Thoracic aorta (tissue), 2 donors: ENCODE results near the gene CYS1. TPM values are rescaled to one million over a fixed set of nuclear protein-coding genes. Genes with fewer than 3 reads are reported as not detected.

ENCODE experiments used
- ATAC-seq: fragments of 150-250 bp; one replicate; pipeline ENCODE4 v1.8.0; 2017; ENCODE audit warnings: low read depth; ENCODE audit not compliant: insufficient number of reproducible peaks, low FRiP score
- DNase-seq: peaks from one replicate; pipeline ENCODE4 v3.0.0-alpha.2; 2020; ENCODE audit warnings: low spot score
- H3K27ac ChIP-seq, 2 donors: fragments of 200-600 bp; sonication (generic); 1 replicate in 1 of 2; 2 replicates in 1 of 2; pipeline ENCODE4 v1.5.1; 2016; ENCODE audit warnings: mild to moderate bottlenecking in 2 of 2, moderate library complexity in 2 of 2
- H3K27me3 ChIP-seq: fragments of 200-600 bp; sonication (generic); replicated peaks from 2 replicates; pipeline ENCODE4 v1.6.0; 2016; ENCODE audit warnings: mild to moderate bottlenecking; ENCODE audit not compliant: insufficient read depth
- H3K36me3 ChIP-seq: fragments of 200-600 bp; sonication (generic); one replicate; pipeline ENCODE4 v1.5.1; 2016
- H3K4me1 ChIP-seq, 2 donors: fragments of 200-600 bp; sonication (generic); 1 replicate in 1 of 2; 2 replicates in 1 of 2; pipeline versions ENCODE4 v1.5.1 to v1.6.0; 2016; ENCODE audit warnings: low read depth in 2 of 2, mild to moderate bottlenecking in 1 of 2; ENCODE audit not compliant: control insufficient read depth in 1 of 2
- H3K4me3 ChIP-seq: fragments of 200-600 bp; sonication (generic); 2 replicates; pipeline ENCODE4 v1.5.1; 2016; ENCODE audit warnings: mild to moderate bottlenecking
- H3K9me3 ChIP-seq: fragments of 200-600 bp; sonication (generic); 2 replicates; pipeline ENCODE4 v1.5.1; 2016
- total RNA-seq, 2 donors: library from RNA; depleted of rRNA; stranded (reverse); fragments of >200 nt; gene quantifications; one replicate each; pipeline versions ENCODE4 v1.1.0 to v1.2.3, GENCODE V29; 2016
- TF ChIP-seq, protein P1 (sequence below): fragments of 200-600 bp; sonication (generic); IDR thresholded peaks from one replicate; pipeline ENCODE4 v1.5.1; 2019; ENCODE audit warnings: antibody characterized with exemption

CYS1 gene
- total RNA-seq, 2 donors from 2014 or later = 13.5 to 26.9 TPM

DNA sequence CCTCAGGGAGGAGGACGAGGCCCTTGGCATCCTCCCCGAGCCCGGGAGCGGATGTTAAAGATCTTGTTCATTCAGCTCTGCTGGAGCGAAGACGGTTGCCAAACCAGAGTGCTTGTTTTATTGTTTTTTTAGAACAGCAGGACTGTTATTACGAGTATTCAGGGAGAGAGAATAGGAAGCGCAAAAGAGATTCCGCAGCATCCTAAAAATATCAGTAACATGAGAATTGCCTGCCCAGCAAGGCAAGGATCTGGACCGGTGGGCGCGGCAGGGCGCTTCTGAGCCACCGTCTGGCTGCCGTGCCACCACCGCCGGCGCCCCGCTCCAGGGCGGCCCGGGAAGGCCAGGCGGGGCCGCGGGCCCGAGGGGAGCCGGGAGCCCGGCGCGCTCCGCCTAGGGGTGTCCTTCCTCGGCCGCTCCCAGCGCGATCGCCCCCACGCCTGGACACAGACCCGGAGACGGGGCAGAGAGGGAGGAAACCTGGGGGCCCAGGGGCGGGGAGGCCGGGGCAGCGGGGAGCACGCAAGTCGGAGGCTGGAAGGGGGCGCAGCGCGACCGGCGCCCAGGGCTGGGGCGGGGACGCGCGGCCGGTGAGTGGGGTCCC, 843 bp downstream of the CYS1 start:
- Histone ChIP-seq H3K4me3 (peak overlapping the region; percentile 82), H3K9me3 (no peaks in the 10 kb centered on the region), H3K27ac (peak overlapping the region; percentile 50 to 89), H3K36me3 (no peaks in the 10 kb centered on the region), H3K27me3 (no peaks in the 10 kb centered on the region), H3K4me1 (peaks cover 8 to 34% of the 10 kb centered on the region in 2 donors)
- DNase-seq (no peak), ATAC-seq (peak; percentile 11)
- TF ChIP-seq, protein P1, sequence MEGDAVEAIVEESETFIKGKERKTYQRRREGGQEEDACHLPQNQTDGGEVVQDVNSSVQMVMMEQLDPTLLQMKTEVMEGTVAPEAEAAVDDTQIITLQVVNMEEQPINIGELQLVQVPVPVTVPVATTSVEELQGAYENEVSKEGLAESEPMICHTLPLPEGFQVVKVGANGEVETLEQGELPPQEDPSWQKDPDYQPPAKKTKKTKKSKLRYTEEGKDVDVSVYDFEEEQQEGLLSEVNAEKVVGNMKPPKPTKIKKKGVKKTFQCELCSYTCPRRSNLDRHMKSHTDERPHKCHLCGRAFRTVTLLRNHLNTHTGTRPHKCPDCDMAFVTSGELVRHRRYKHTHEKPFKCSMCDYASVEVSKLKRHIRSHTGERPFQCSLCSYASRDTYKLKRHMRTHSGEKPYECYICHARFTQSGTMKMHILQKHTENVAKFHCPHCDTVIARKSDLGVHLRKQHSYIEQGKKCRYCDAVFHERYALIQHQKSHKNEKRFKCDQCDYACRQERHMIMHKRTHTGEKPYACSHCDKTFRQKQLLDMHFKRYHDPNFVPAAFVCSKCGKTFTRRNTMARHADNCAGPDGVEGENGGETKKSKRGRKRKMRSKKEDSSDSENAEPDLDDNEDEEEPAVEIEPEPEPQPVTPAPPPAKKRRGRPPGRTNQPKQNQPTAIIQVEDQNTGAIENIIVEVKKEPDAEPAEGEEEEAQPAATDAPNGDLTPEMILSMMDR = no peak

DNA sequence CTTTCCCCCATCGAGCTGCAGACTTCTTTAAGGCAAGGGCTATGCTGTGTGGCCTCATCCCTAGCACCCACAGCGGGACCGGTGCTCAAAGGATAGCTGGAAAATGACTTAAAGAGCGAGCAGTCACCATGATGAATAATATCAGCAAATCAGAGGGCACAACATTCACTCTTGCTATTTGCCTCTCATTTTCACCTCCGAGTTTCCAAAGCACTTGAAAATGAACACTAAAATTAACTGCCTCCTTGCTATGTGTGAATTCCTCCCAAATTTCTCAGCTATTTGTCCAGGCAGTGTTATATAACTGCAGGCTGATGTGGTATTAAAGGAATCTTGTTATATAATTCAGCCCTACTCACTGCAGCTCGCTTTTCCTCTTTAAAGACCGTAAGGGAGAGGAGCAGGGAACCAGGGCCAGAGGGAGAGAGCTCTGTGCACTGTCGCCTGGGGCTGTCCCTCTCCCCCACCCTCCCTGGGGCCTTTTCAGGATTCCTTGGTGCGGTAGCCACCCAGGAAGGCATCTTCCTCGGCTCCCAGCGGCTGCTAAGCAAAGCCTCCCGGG, 1.4 kb downstream of the CYS1 start:
- Histone ChIP-seq H3K27me3 (no peaks in the 10 kb centered on the region), H3K36me3 (no peaks in the 10 kb centered on the region), H3K9me3 (no peaks in the 10 kb centered on the region), H3K4me1 (peaks cover 8 to 31% of the 10 kb centered on the region in 2 donors), H3K4me3 (peak overlapping the region; percentile 82), H3K27ac (peak overlapping the region; percentile 50 to 89)
- DNase-seq (no peak), ATAC-seq (no peak)
- TF ChIP-seq, protein P1 = no peak

GRCh38 chr2:10078001-10078400, 2.2 kb downstream of the CYS1 start:
- H3K4me3 ChIP-seq = no peak overlapping the region
- no peak overlapping the region for H3K27ac ChIP-seq
- ATAC-seq (no peak), DNase-seq (no peak)
- H3K9me3 ChIP-seq = no peaks in the 10 kb centered on the region
- peaks cover 8 to 24% of the 10 kb centered on the region in 2 donors for H3K4me1 ChIP-seq
- TF ChIP-seq, protein P1 = no peak
- H3K36me3 ChIP-seq = no peaks in the 10 kb centered on the region
- H3K27me3 ChIP-seq = no peaks in the 10 kb centered on the region

GRCh38 chr2:10076988-10077527, 3.2 kb downstream of the CYS1 start:
- no peak overlapping the region for H3K27ac ChIP-seq
- no peak for ATAC-seq
- peaks cover 3 to 26% of the 10 kb centered on the region in 2 donors for H3K4me1 ChIP-seq

DNA sequence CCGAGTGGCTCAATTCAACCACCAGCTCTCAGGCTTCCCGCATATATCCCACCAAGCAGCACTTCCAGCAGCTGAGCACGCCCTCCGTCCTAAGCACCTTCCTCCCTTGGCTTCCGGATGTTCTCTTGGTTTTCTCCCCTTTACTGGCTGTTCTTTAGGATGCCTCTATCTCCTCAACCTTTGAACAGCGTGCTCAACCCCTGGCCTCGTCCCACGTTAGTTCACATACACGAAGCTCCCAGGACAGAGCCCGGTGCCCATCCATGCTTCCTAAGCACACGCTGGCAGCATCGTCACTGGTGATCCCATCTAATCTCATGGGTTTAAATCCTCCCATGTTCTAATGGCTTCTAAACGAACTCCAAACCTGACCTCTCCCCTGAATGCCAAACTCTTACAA, 3.7 kb downstream of the CYS1 start:
- no peak overlapping the region for H3K4me3 ChIP-seq
- no peaks in the 10 kb centered on the region for H3K27me3 ChIP-seq
- H3K9me3 ChIP-seq = no peaks in the 10 kb centered on the region
- no peak for DNase-seq
- no peak for ATAC-seq
- no peaks in the 10 kb centered on the region for H3K36me3 ChIP-seq
- TF ChIP-seq, protein P1 = no peak
- H3K4me1 ChIP-seq = peaks cover 3 to 26% of the 10 kb centered on the region in 2 donors
- H3K27ac ChIP-seq = no peak overlapping the region

More at GRCh38 chr2:10076988-10077527, 3.2 kb downstream of the CYS1 start:
- H3K9me3 ChIP-seq = no peaks in the 10 kb centered on the region
- DNase-seq = no peak
- no peaks in the 10 kb centered on the region for H3K36me3 ChIP-seq
- H3K27me3 ChIP-seq = no peaks in the 10 kb centered on the region
- H3K4me3 ChIP-seq = no peak overlapping the region
- TF ChIP-seq, protein P1 = no peak
